GM18526 (cell line): Measurements from ENCODE around the gene IKBKE.

Source experiments
- POLR2A ChIP-seq: IDR thresholded peaks from 3 replicates; pipeline ENCODE4 v1.6.1; 2011; ENCODE audit not compliant: insufficient read length; ENCODE audit errors: extremely low read depth

IKBKE gene

GRCh38 chr1:206510371-206510770 lies 40.1 kb downstream of the IKBKE start:
- no peak for TF ChIP-seq POLR2A

- no peak for TF ChIP-seq POLR2A
These were observed 41.2 kb downstream of the IKBKE start for GRCh38 chr1:206511362-206512057.

- no peak for TF ChIP-seq POLR2A
These were observed 42.0 kb downstream of the IKBKE start for GRCh38 chr1:206512058-206512850.

- no peak for TF ChIP-seq POLR2A
These were observed 42.5 kb downstream of the IKBKE start for GRCh38 chr1:206512851-206513180.

- no peak for TF ChIP-seq POLR2A
These were observed 43.2 kb downstream of the IKBKE start for GRCh38 chr1:206513312-206514111.

GRCh38 chr1:206514813-206515387 lies 44.6 kb downstream of the IKBKE start:
- TF ChIP-seq POLR2A = no peak

GRCh38 chr1:206516728-206516990 lies 46.4 kb downstream of the IKBKE start:
- no peak for TF ChIP-seq POLR2A

- no peak for TF ChIP-seq POLR2A
These were observed 47.5 kb downstream of the IKBKE start for GRCh38 chr1:206517784-206518183.

- TF ChIP-seq POLR2A = no peak
These were observed 47.9 kb downstream of the IKBKE start for GRCh38 chr1:206518206-206518605.

- TF ChIP-seq POLR2A = no peak
These were observed 48.5 kb downstream of the IKBKE start for GRCh38 chr1:206518743-206519142.

- TF ChIP-seq POLR2A = no peak
These were observed 50.9 kb downstream of the IKBKE start for GRCh38 chr1:206521127-206521526.

GRCh38 chr1:206521694-206522402 lies 51.6 kb downstream of the IKBKE start:
- TF ChIP-seq POLR2A = no peak

GRCh38 chr1:206524739-206525364 lies 54.6 kb downstream of the IKBKE start:
- TF ChIP-seq POLR2A = no peak

GRCh38 chr1:206526064-206526911 lies 56.0 kb downstream of the IKBKE start:
- TF ChIP-seq POLR2A = no peak

- TF ChIP-seq POLR2A = no peak
These were observed 59.1 kb downstream of the IKBKE start for GRCh38 chr1:206529425-206529824.
